Osteoblast (primary cell): Measurements from ENCODE around the gene ERP44. TPM values are rescaled to one million over a fixed set of nuclear protein-coding genes. Genes with fewer than 3 reads are reported as not detected.

Source experiments
- DNase-seq: peaks from one replicate; pipeline ENCODE4 v3.0.0; 2011; ENCODE audit warnings: low spot score, mixed read lengths; ENCODE audit not compliant: insufficient read length; ENCODE audit errors: missing footprints
- H2AFZ ChIP-seq: 2 replicates; pipeline ENCODE4 v1.6.0; 2011; ENCODE audit warnings: mild to moderate bottlenecking, low read length
- H3K27ac ChIP-seq: 2 replicates; pipeline ENCODE4 v1.5.1; 2011; ENCODE audit warnings: mild to moderate bottlenecking, low read depth, low read length, moderate library complexity
- H3K27me3 ChIP-seq: 2 replicates; pipeline ENCODE4 v1.6.0; 2012; ENCODE audit warnings: mild to moderate bottlenecking, control low read depth, inconsistent platforms, low read length, moderate library complexity; ENCODE audit not compliant: insufficient read depth
- H3K36me3 ChIP-seq: 2 replicates; pipeline ENCODE4 v1.5.1; 2011; ENCODE audit warnings: mild to moderate bottlenecking, low read length, control low read depth, moderate library complexity; ENCODE audit not compliant: insufficient read depth
- H3K4me1 ChIP-seq: 2 replicates; pipeline ENCODE4 v1.5.1; 2011; ENCODE audit warnings: mild to moderate bottlenecking, low read length, control low read depth, moderate library complexity; ENCODE audit not compliant: insufficient read depth
- H3K4me2 ChIP-seq: 2 replicates; pipeline ENCODE4 v1.6.0; 2011; ENCODE audit warnings: mild to moderate bottlenecking, low read length; ENCODE audit not compliant: insufficient read depth
- H3K4me3 ChIP-seq: fragments of 200-600 bp; sonication (generic); 3 replicates; pipeline ENCODE4 v1.5.1; 2012; ENCODE audit warnings: mild to moderate bottlenecking, low read length, inconsistent platforms; ENCODE audit not compliant: insufficient read depth
- H3K79me2 ChIP-seq: 2 replicates; pipeline ENCODE4 v1.6.0; 2012; ENCODE audit warnings: mild to moderate bottlenecking, low read length, control low read depth, inconsistent platforms; ENCODE audit not compliant: insufficient read depth
- H3K9me3 ChIP-seq: 2 replicates; pipeline ENCODE4 v1.5.1; 2011; ENCODE audit warnings: low read depth, low read length, control low read depth
- H4K20me1 ChIP-seq: 2 replicates; pipeline ENCODE4 v1.6.0; 2012; ENCODE audit warnings: mild to moderate bottlenecking, low read length, control low read depth; ENCODE audit not compliant: insufficient read depth
- CTCF ChIP-seq: IDR thresholded peaks from 2 replicates; pipeline ENCODE4 v1.5.1; 2011; ENCODE audit warnings: mild to moderate bottlenecking, low read depth, low read length, moderate library complexity; ENCODE audit errors: extremely low read depth
- total RNA-seq: library from RNA; depleted of rRNA; stranded (reverse); fragments of >200 nt; gene quantifications from 2 replicates; pipeline ENCODE4 v1.2.3, GENCODE V29; 2012

The ERP44 gene
- total RNA-seq, 1 donor, result 13.8 TPM

- Histone ChIP-seq H3K4me1 (no peaks in the 10 kb centered on the region), H3K27me3 (no peaks in the 10 kb centered on the region), H2AFZ (no peak overlapping the region), H3K9me3 (no peaks in the 10 kb centered on the region), H3K27ac (no peak overlapping the region), H3K79me2 (peaks cover 54% of the 10 kb centered on the region), H3K36me3 (no peaks in the 10 kb centered on the region), H3K4me2 (no peak overlapping the region), H3K4me3 (no peak overlapping the region), H4K20me1 (peaks cover 16% of the 10 kb centered on the region)
- TF ChIP-seq CTCF, result no peak
- DNase-seq, result no peak
Measured at GRCh38 chr9:100038472-100038871, 60.3 kb downstream of the ERP44 start.

GRCh38 chr9:100033877-100034551 lies 64.8 kb downstream of the ERP44 start:
- Histone ChIP-seq H4K20me1 (peaks cover 17% of the 10 kb centered on the region), H3K4me1 (no peaks in the 10 kb centered on the region), H3K79me2 (peaks cover 28% of the 10 kb centered on the region), H3K4me2 (no peak overlapping the region), H3K9me3 (no peaks in the 10 kb centered on the region), H2AFZ (no peak overlapping the region), H3K27ac (no peak overlapping the region), H3K4me3 (no peak overlapping the region), H3K27me3 (no peaks in the 10 kb centered on the region), H3K36me3 (no peaks in the 10 kb centered on the region)
- no peak for TF ChIP-seq CTCF
- DNase-seq, result no peak

- no peaks in the 10 kb centered on the region for H3K4me1 ChIP-seq
- TF ChIP-seq CTCF, result no peak
- H3K4me3 ChIP-seq, result no peak overlapping the region
- H2AFZ ChIP-seq, result no peak overlapping the region
- no peaks in the 10 kb centered on the region for H3K9me3 ChIP-seq
- no peak overlapping the region for H3K4me2 ChIP-seq
- no peaks in the 10 kb centered on the region for H3K27me3 ChIP-seq
- H4K20me1 ChIP-seq, result peaks cover 14% of the 10 kb centered on the region
- H3K27ac ChIP-seq, result no peak overlapping the region
- no peaks in the 10 kb centered on the region for H3K36me3 ChIP-seq
- no peak for DNase-seq
- peaks cover 16% of the 10 kb centered on the region for H3K79me2 ChIP-seq
Measured at GRCh38 chr9:100030548-100030947, 68.3 kb downstream of the ERP44 start.

GRCh38 chr9:100029251-100029650 lies 69.5 kb downstream of the ERP44 start:
- Histone ChIP-seq H3K79me2 (peaks cover 9% of the 10 kb centered on the region), H3K27me3 (no peaks in the 10 kb centered on the region), H4K20me1 (peaks cover 8% of the 10 kb centered on the region), H3K36me3 (no peaks in the 10 kb centered on the region), H3K4me1 (no peaks in the 10 kb centered on the region), H3K9me3 (no peaks in the 10 kb centered on the region), H3K27ac (no peak overlapping the region), H2AFZ (no peak overlapping the region), H3K4me3 (no peak overlapping the region), H3K4me2 (no peak overlapping the region)
- no peak for TF ChIP-seq CTCF
- no peak for DNase-seq
